Head of caudate nucleus (tissue), 42 donors: ENCODE results near the gene MARCHF7.

ENCODE experiments used
- DNase-seq, 42 donors: peaks; one replicate each; pipeline versions ENCODE4 v3.0.0 to v3.0.0-alpha.2; 2020 to 2021; ENCODE audit warnings: mixed read lengths in 7 of 42
- intact Hi-C: fragments of 100-400 bp; cut with DNase I; formaldehyde crosslinking; loops from one replicate; pipeline ENCODE4 v1.15.0; 2022

Gene MARCHF7

GRCh38 chr2:159753797-159754196 is 41.5 kb downstream of the MARCHF7 start:
- no peak for DNase-seq
- intact Hi-C loops, result no loop called here

DNA sequence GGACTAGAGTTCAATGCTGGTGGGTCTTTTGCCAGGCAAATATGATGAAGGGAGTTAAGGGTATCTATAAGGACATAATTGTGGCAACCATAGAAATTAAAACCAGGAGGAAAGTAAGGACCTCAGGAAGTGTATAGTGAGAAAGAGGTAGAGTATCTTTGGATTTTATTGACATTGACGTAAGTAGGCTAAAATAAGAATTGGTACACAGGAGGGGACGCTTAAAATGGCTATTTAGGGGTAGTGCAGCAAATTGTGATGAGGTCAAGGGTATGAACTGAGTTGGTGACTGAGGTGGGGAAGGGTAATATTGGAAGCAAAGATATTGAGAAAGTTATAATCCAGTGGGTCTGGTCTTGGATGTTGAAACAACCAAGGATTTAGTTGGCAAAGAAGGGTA is 42.7 kb downstream of the MARCHF7 start:
- intact Hi-C loops, result no loop called here
- no peak for DNase-seq

GRCh38 chr2:159755788-159756187 is 43.5 kb downstream of the MARCHF7 start:
- DNase-seq, result no peak
- intact Hi-C loops, result no loop called here

GRCh38 chr2:159758239-159758638 is 45.9 kb downstream of the MARCHF7 start:
- DNase-seq, result no peak
- intact Hi-C loops, result no loop called here

- no peak for DNase-seq
- intact Hi-C loops, result no loop called here
These were observed 46.4 kb downstream of the MARCHF7 start for GRCh38 chr2:159758686-159759085.

GRCh38 chr2:159759577-159759976 is 47.3 kb downstream of the MARCHF7 start:
- no peak for DNase-seq
- intact Hi-C loops, result no loop called here

DNA sequence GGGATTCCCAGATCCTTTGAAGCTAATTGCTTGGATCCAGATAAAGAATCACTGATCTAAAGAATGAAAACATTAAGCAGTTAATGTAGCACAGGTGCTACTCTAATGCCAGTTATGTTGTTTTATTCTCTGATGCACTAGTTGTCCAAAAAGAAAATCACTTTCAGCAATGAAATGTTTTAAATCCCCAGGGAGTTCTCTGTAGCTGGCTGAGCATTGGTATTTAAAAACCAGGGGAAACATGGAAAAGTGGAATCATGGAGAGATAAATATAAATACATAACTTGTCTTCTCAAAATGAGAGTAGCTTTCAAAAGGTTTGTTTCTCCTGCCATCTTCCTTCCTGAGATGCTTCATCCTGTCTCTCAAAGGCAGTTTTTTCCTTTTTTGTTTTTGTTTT is 48.0 kb downstream of the MARCHF7 start:
- intact Hi-C loops, result no loop called here
- no peak for DNase-seq

DNA sequence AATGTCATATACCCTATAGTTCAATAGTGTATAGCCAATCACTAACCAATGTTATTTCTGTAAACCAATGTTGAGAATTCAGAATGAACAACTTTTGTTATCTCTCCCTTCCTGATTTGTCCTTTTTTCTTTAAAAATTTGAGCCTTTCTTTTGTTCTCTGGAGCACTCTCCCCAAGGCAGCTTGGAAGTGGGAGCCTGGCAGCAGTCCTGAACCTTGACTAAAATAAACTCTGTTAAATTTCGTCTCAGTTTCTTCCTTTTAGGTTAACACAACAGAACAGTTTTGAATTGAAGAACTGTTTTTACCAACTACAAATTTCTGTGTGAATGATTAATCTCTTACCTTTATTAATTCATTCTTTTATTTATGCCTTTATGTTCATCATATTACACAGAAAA is 49.8 kb downstream of the MARCHF7 start:
- intact Hi-C loops, result no loop called here

More for the DNA sequence above, 49.8 kb downstream of the MARCHF7 start:
- DNase-seq, result no peak
